Measurements from ENCODE around the gene SHB.

The SHB gene

GRCh38 chr9:38042626-38043357 lies 26.2 kb downstream of the SHB start:
- Mint-ChIP-seq H3K4me3 (no peak overlapping the region), H3K9me3 (no peaks in the 10 kb centered on the region), H3K27me3 (no peaks in the 10 kb centered on the region), H3K27ac (no peak overlapping the region), H3K36me3 (no peaks in the 10 kb centered on the region), H3K4me1 (peaks cover 6% of the 10 kb centered on the region)

DNA sequence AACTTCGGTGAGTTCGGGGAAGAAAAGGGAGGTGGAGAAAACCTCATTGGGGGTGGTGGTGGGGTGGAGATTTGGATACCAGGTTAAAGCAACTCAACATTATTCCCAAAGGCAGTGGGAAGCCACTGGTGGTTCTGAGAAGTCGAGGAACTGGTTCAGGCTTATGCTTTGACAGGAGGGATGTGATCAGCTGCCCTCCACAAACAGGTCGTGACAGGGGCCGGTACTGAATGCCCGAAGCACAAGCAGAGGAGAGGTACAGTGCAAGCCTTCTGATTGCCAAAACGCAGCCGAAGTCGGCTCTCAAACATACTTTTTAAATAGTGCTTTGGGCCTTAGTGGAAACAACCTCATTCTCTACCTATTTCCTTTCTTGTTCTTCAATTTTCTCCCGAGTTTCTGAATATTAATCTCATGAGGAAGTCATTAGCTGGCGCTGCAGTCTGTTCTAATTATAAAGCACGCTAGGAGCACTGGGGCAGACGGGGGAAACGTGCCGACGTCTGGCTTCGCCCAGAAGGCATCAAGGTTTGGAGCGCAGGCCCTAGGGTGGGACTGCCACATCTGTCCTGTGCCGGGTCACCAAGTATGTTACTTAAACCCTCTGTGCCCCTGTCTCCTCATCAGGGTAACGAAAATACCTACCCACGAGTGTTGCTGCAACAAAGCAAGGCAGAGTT lies 27.3 kb downstream of the SHB start:
- no peaks in the 10 kb centered on the region for H3K27me3 Mint-ChIP-seq
- no peaks in the 10 kb centered on the region for H3K36me3 Mint-ChIP-seq
- no peaks in the 10 kb centered on the region for H3K9me3 Mint-ChIP-seq
- H3K27ac Mint-ChIP-seq: no peak overlapping the region
- no peaks in the 10 kb centered on the region for H3K4me1 Mint-ChIP-seq
- H3K4me3 Mint-ChIP-seq: no peak overlapping the region

GRCh38 chr9:38039907-38040682 lies 28.9 kb downstream of the SHB start:
- Mint-ChIP-seq H3K27me3 (no peaks in the 10 kb centered on the region), H3K36me3 (no peaks in the 10 kb centered on the region), H3K27ac (no peak overlapping the region), H3K4me3 (no peak overlapping the region), H3K4me1 (no peaks in the 10 kb centered on the region), H3K9me3 (no peaks in the 10 kb centered on the region)

GRCh38 chr9:38039090-38039906 lies 29.7 kb downstream of the SHB start:
- Mint-ChIP-seq H3K36me3 (no peaks in the 10 kb centered on the region), H3K4me1 (no peaks in the 10 kb centered on the region), H3K27me3 (no peaks in the 10 kb centered on the region), H3K27ac (no peak overlapping the region), H3K4me3 (no peak overlapping the region), H3K9me3 (no peaks in the 10 kb centered on the region)

DNA sequence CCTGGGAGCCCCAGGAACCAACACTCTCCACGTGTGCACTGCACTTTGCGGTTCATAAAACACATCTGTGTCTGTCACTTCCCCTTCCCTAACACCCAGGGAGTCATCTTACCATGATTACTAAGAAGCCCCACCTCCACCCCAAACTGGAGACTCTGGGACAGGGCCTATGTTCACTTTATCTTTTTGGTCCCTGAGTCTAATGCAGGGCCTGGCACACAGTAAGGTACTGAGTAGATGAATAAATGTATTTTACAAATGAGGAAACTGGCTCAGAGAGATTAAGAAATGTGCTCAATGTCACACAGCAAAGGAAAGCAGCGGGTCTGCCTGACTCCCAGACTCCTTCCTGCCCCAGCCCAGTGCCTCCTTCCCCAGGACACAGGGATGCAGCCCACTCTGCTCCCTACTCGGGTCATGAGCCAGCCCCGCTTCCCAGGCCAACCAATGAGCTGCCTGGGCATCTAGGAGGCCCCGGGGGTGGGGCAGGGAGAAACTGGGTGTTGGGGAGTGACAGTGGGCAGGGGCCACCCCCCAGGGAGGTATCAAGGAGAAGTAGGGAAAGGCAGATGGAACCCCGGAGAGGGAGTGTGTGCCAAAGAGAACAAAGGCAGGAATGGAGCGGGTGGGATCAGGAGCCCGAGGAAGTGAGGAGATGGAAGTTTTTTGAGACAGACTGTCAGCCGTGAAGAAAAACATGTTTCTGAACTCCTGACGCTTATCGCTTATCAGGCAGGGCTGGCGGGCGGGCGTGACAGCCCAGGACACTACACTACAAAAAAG lies 30.5 kb downstream of the SHB start:
- Mint-ChIP-seq H3K27ac (no peak overlapping the region), H3K4me1 (no peaks in the 10 kb centered on the region), H3K36me3 (no peaks in the 10 kb centered on the region), H3K4me3 (no peak overlapping the region), H3K9me3 (no peaks in the 10 kb centered on the region), H3K27me3 (no peaks in the 10 kb centered on the region)

GRCh38 chr9:38037981-38038306 lies 31.1 kb downstream of the SHB start:
- Mint-ChIP-seq H3K4me1 (no peaks in the 10 kb centered on the region), H3K9me3 (no peaks in the 10 kb centered on the region), H3K36me3 (no peaks in the 10 kb centered on the region), H3K27ac (no peak overlapping the region), H3K27me3 (no peaks in the 10 kb centered on the region), H3K4me3 (no peak overlapping the region)

- Mint-ChIP-seq H3K27me3 (no peaks in the 10 kb centered on the region), H3K27ac (no peak overlapping the region), H3K4me3 (no peak overlapping the region), H3K36me3 (no peaks in the 10 kb centered on the region), H3K4me1 (no peaks in the 10 kb centered on the region), H3K9me3 (no peaks in the 10 kb centered on the region)
Observed at GRCh38 chr9:38036359-38037084, 32.5 kb downstream of the SHB start.

DNA sequence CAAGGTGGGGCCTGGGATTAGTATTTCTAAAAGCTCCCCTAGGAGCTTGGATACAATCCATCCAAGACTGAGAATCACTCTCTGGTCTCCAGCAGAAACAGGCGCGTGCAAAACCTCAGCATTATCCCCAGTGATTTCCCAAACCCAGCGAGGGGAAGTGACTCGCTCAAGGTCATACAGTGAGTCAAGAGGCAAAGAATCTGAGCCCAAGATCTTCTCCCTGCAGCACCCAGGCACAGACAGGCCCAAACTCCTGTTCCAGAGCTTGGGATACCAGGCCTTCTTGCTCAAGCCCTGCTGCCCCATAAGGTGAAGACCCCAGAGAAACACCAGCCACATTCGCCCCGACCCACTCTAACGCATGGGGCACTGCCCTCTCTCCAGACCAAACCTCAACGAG lies 33.2 kb downstream of the SHB start:
- H3K9me3 Mint-ChIP-seq: no peaks in the 10 kb centered on the region
- no peaks in the 10 kb centered on the region for H3K36me3 Mint-ChIP-seq
- H3K27me3 Mint-ChIP-seq: no peaks in the 10 kb centered on the region
- no peak overlapping the region for H3K27ac Mint-ChIP-seq
- no peaks in the 10 kb centered on the region for H3K4me1 Mint-ChIP-seq
- no peak overlapping the region for H3K4me3 Mint-ChIP-seq

DNA sequence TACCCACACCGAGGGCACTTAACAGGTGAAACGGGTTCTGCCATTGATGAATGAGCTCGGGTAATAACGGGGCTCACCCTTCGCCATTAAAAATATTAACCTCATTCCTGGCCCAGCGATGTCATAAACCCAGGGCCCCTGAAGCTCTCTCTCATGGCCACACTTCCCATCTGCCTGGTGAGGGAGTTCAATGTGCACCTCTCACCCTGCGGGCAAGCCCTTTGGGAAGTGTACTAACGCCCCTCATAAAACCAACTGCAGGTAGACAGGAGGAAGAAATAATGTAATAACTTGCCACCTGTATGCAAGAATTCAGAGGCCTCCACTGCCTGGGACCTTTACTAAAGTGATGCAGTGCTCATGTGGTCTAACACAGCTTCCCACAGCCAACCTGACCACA lies 35.1 kb downstream of the SHB start:
- Mint-ChIP-seq H3K4me1 (no peaks in the 10 kb centered on the region), H3K4me3 (no peak overlapping the region), H3K9me3 (no peaks in the 10 kb centered on the region), H3K27me3 (no peaks in the 10 kb centered on the region), H3K27ac (no peak overlapping the region), H3K36me3 (no peaks in the 10 kb centered on the region)

- Mint-ChIP-seq H3K27ac (no peak overlapping the region), H3K4me3 (no peak overlapping the region), H3K9me3 (no peaks in the 10 kb centered on the region), H3K36me3 (no peaks in the 10 kb centered on the region), H3K4me1 (no peaks in the 10 kb centered on the region), H3K27me3 (no peaks in the 10 kb centered on the region)
Observed at GRCh38 chr9:38032266-38033110, 36.5 kb downstream of the SHB start.

DNA sequence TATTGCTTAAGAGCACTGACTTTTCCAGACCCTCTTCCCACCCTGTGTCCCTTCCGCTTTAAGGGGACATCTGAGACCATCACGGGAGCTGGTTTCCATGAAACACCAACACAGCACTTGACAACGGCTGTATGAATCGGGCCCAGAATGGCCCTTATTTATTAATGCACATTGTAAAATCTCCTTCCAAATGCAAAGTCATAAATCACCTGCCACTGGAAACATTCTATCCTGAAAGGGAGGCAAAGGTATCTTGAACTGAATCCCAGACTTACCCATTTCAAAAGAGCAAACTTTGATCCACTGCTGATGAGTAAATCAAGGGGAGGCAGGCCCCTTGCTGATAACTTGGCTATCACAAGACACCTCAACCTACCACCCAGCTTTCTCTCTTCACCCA lies 37.4 kb downstream of the SHB start:
- no peak overlapping the region for H3K4me3 Mint-ChIP-seq
- no peak overlapping the region for H3K27ac Mint-ChIP-seq
- no peaks in the 10 kb centered on the region for H3K4me1 Mint-ChIP-seq
- no peaks in the 10 kb centered on the region for H3K36me3 Mint-ChIP-seq
- no peaks in the 10 kb centered on the region for H3K9me3 Mint-ChIP-seq
- no peaks in the 10 kb centered on the region for H3K27me3 Mint-ChIP-seq

DNA sequence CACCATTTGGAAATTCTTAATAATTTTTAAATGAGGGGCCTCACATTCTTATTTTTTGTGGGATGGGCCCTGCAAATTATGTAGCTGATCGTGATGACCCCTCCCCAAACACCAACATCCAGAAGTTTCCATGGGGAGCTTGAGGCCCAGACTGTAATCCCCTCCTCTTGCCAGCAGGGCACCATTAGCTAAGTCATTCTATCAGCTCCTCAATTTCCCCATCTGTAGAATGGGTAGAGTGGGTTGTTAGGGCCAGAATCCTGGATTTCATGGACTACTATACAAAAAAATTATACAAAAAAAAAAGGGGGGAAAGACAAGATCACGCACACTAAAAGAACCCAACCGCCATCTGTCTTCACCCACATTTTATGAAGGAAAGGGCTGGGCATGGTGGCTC lies 38.4 kb downstream of the SHB start:
- Mint-ChIP-seq H3K36me3 (no peaks in the 10 kb centered on the region), H3K9me3 (no peaks in the 10 kb centered on the region), H3K27me3 (no peaks in the 10 kb centered on the region), H3K4me1 (no peaks in the 10 kb centered on the region), H3K27ac (no peak overlapping the region), H3K4me3 (no peak overlapping the region)

- no peak overlapping the region for H3K27ac Mint-ChIP-seq
Observed at GRCh38 chr9:38029915-38030638, 39.0 kb downstream of the SHB start.

More at GRCh38 chr9:38029915-38030638, 39.0 kb downstream of the SHB start:
- Mint-ChIP-seq H3K4me1 (no peaks in the 10 kb centered on the region), H3K36me3 (no peaks in the 10 kb centered on the region), H3K9me3 (no peaks in the 10 kb centered on the region), H3K4me3 (no peak overlapping the region), H3K27me3 (no peaks in the 10 kb centered on the region)
